MV-4-11 (cell line): ENCODE results near the gene AKR1C4.

ENCODE experiments used
- DNase-seq: peaks from one replicate; lab custom pipeline; 2025; lab: John Stamatoyannopoulos, UW

The AKR1C4 gene

GRCh38 chr10:5266804-5267203, 70.2 kb downstream of the AKR1C4 start:
- DNase-seq: no peak

GRCh38 chr10:5268234-5268633, 71.6 kb downstream of the AKR1C4 start:
- DNase-seq: no peak
